Neural cell (in vitro differentiated cells): ENCODE measurements around the gene FGF2.

Experiments
- EZH2 ChIP-seq: fragments of 200-600, 300-800 bp; shearing (Covaris generic), sonication (generic); IDR thresholded peaks from 2 replicates; pipeline ENCODE4 v1.6.1; 2014; ENCODE audit warnings: antibody characterized with exemption, low read length, borderline replicate concordance, mild to moderate bottlenecking; ENCODE audit not compliant: insufficient read depth, poor library complexity, severe bottlenecking
- POLR2AphosphoS5 ChIP-seq: IDR thresholded peaks from 2 replicates; pipeline ENCODE4 v1.6.1; 2012
- RAD21 ChIP-seq: fragments of 450-650 bp; conservative IDR thresholded peaks from 2 replicates; pipeline ENCODE4 v1.6.1; 2014; ENCODE audit warnings: antibody characterized with exemption, mild to moderate bottlenecking, moderate library complexity
- SMC3 ChIP-seq: fragments of 450-650 bp; conservative IDR thresholded peaks from 2 replicates; pipeline ENCODE4 v1.6.1; 2014; ENCODE audit warnings: antibody characterized with exemption, mild to moderate bottlenecking, moderate library complexity; ENCODE audit not compliant: poor library complexity
- TAF1 ChIP-seq: IDR thresholded peaks from 2 replicates; pipeline ENCODE4 v1.6.1; 2012; ENCODE audit warnings: low read depth
- TF ChIP-seq, protein P1 (sequence below): IDR thresholded peaks from 2 replicates; pipeline ENCODE4 v1.6.1; 2012; ENCODE audit warnings: borderline replicate concordance
- TF ChIP-seq, protein P2 (sequence below): fragments of 450-650 bp; IDR thresholded peaks from 2 replicates; pipeline ENCODE4 v1.5.1; 2014; ENCODE audit warnings: antibody characterized with exemption, mild to moderate bottlenecking, moderate library complexity; ENCODE audit not compliant: poor library complexity, severe bottlenecking

DNA sequence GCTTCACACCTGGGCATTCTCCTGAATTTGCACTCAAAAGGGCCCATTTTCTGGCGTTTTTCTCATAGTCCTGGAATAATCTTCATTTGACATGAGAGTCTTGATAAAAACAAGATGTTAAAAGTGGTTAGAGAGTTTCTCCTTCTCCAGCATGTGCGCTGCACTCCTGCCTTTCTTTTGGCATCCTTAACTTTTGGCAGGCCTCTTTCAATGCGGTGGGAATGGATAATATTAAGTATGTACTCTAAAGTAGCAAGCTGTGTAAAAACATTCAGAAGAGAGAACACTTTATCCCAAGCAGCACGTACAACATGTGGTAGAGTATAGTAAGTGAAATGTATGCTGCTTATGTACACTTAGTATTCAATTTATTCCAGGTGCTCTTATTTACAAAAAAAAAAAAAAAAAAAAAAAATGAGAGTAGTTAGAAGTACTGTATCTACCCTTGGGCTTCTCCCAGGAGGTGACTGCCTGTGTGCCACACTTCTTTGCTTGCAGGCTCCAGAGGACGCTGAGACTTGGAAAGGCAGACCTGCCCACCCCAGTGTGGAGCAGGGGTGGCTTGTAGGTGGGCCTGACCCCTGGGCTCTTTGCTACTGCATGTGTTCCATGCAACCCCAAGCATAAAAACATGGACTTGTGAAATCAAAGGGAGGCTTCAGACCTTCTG is 3.9 kb downstream of the FGF2 start:
- TF ChIP-seq, protein P1, sequence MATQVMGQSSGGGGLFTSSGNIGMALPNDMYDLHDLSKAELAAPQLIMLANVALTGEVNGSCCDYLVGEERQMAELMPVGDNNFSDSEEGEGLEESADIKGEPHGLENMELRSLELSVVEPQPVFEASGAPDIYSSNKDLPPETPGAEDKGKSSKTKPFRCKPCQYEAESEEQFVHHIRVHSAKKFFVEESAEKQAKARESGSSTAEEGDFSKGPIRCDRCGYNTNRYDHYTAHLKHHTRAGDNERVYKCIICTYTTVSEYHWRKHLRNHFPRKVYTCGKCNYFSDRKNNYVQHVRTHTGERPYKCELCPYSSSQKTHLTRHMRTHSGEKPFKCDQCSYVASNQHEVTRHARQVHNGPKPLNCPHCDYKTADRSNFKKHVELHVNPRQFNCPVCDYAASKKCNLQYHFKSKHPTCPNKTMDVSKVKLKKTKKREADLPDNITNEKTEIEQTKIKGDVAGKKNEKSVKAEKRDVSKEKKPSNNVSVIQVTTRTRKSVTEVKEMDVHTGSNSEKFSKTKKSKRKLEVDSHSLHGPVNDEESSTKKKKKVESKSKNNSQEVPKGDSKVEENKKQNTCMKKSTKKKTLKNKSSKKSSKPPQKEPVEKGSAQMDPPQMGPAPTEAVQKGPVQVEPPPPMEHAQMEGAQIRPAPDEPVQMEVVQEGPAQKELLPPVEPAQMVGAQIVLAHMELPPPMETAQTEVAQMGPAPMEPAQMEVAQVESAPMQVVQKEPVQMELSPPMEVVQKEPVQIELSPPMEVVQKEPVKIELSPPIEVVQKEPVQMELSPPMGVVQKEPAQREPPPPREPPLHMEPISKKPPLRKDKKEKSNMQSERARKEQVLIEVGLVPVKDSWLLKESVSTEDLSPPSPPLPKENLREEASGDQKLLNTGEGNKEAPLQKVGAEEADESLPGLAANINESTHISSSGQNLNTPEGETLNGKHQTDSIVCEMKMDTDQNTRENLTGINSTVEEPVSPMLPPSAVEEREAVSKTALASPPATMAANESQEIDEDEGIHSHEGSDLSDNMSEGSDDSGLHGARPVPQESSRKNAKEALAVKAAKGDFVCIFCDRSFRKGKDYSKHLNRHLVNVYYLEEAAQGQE = no peak
- TF ChIP-seq, protein P2, sequence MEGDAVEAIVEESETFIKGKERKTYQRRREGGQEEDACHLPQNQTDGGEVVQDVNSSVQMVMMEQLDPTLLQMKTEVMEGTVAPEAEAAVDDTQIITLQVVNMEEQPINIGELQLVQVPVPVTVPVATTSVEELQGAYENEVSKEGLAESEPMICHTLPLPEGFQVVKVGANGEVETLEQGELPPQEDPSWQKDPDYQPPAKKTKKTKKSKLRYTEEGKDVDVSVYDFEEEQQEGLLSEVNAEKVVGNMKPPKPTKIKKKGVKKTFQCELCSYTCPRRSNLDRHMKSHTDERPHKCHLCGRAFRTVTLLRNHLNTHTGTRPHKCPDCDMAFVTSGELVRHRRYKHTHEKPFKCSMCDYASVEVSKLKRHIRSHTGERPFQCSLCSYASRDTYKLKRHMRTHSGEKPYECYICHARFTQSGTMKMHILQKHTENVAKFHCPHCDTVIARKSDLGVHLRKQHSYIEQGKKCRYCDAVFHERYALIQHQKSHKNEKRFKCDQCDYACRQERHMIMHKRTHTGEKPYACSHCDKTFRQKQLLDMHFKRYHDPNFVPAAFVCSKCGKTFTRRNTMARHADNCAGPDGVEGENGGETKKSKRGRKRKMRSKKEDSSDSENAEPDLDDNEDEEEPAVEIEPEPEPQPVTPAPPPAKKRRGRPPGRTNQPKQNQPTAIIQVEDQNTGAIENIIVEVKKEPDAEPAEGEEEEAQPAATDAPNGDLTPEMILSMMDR = no peak
- TF ChIP-seq EZH2 (no peak), RAD21 (no peak), POLR2AphosphoS5 (no peak), TAF1 (no peak), SMC3 (no peak)
